ENCODE measurements around the gene NRP1. TPM values are rescaled to one million over a fixed set of nuclear protein-coding genes. Genes with fewer than 3 reads are reported as not detected.

The NRP1 gene
- total RNA-seq: 335 and 528 TPM in 2 replicates

GRCh38 chr10:33334153-33334804 is at the start of gene NRP1:
TSS of gene NRP1 (minus strand) at chr10:33334667. CDS start at chr10:33334382, 285 bp downstream.

